Measurements from ENCODE around the gene MPHOSPH8.

MPHOSPH8 gene

DNA sequence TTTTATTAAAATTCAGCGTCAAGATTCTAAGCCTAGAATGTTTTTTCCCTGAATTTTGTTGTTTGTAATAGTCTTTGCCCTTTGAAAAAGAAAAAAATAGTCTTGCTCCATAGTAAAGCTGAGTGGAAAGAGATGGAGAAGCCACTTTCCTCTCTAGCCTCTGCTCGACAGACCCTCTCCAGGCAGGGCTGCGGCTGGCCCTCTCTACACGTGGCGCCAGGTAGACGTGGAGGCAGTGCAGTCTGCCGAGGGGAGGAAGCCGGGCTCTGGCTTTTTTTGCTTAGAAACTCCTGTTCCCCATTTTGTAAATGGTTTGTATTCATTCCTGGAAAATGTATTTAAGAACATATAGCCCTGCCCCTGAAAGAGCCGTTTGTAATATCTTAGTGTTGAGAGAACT, 35.3 kb downstream of the MPHOSPH8 start:
- no peaks in the 10 kb centered on the region for H3K4me1 ChIP-seq (ENCODE audit: low read length)
- H3K9ac ChIP-seq (ENCODE audit: low read length): no peak overlapping the region
- H3K79me2 ChIP-seq (ENCODE audit: low read length): no peaks in the 10 kb centered on the region
- no peaks in the 10 kb centered on the region for H3K36me3 ChIP-seq (replicated peaks; ENCODE audit: insufficient read depth, low read length)
- no peak overlapping the region for H2AFZ ChIP-seq (ENCODE audit: low read length)
- H3K9me2 ChIP-seq (replicated peaks; ENCODE audit: insufficient read depth, low read length): no peaks in the 10 kb centered on the region
- H3K27me3 ChIP-seq (replicated peaks; ENCODE audit: insufficient read depth, low read length): no peaks in the 10 kb centered on the region
- no peak for DNase-seq
- H3K4me2 ChIP-seq (ENCODE audit: low read depth, low read length): no peak overlapping the region
- no peaks in the 10 kb centered on the region for H3F3A ChIP-seq (ENCODE audit: insufficient read depth, low read length)
- no peak overlapping the region for H3K27ac ChIP-seq (ENCODE audit: low read length)
- no peaks in the 10 kb centered on the region for H3K9me3 ChIP-seq (replicated peaks; ENCODE audit: insufficient read depth, low read length)
- no peak overlapping the region for H3K4me3 ChIP-seq (ENCODE audit: low read length)
- H4K20me1 ChIP-seq (ENCODE audit: insufficient read depth, low read length): no peaks in the 10 kb centered on the region
- no peak for TF ChIP-seq EZH2phosphoT487 (IDR thresholded peaks at IDR 0.05; ENCODE audit: low read length)
- TF ChIP-seq, protein P1, sequence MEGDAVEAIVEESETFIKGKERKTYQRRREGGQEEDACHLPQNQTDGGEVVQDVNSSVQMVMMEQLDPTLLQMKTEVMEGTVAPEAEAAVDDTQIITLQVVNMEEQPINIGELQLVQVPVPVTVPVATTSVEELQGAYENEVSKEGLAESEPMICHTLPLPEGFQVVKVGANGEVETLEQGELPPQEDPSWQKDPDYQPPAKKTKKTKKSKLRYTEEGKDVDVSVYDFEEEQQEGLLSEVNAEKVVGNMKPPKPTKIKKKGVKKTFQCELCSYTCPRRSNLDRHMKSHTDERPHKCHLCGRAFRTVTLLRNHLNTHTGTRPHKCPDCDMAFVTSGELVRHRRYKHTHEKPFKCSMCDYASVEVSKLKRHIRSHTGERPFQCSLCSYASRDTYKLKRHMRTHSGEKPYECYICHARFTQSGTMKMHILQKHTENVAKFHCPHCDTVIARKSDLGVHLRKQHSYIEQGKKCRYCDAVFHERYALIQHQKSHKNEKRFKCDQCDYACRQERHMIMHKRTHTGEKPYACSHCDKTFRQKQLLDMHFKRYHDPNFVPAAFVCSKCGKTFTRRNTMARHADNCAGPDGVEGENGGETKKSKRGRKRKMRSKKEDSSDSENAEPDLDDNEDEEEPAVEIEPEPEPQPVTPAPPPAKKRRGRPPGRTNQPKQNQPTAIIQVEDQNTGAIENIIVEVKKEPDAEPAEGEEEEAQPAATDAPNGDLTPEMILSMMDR (IDR thresholded peaks at IDR 0.05; ENCODE audit: low read length): no peak
- no peak for TF ChIP-seq EZH2 (optimal IDR thresholded peaks at IDR 0.05; ENCODE audit: low read depth, low read length)

DNA sequence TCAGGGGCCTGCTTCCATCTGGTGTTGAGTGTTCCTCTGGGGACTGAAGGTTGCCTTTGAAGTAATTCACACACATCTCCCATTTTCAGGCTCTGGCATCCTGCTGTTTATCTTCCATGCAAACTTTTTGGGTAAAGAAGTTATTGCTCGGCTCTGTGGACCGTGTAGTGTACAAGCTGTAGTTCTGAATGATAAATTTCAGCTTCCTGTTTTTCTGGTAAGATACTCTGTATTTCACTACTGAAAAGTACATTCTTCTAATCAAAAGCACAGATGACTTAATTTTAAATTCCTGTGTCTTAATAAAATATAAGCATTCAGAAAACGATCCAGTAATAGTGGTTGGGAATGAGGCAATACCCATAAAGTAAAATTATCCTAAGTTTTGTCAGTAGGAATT, 36.7 kb downstream of the MPHOSPH8 start:
- Histone ChIP-seq H3K79me2 (ENCODE audit: low read length) (no peaks in the 10 kb centered on the region), H3K9me3 (replicated peaks; ENCODE audit: insufficient read depth, low read length) (no peaks in the 10 kb centered on the region), H3K4me3 (ENCODE audit: low read length) (no peak overlapping the region), H3K27me3 (replicated peaks; ENCODE audit: insufficient read depth, low read length) (no peaks in the 10 kb centered on the region), H3K9me2 (replicated peaks; ENCODE audit: insufficient read depth, low read length) (no peaks in the 10 kb centered on the region), H3K4me1 (ENCODE audit: low read length) (no peaks in the 10 kb centered on the region), H3K27ac (ENCODE audit: low read length) (no peak overlapping the region), H3F3A (ENCODE audit: insufficient read depth, low read length) (no peaks in the 10 kb centered on the region), H3K9ac (ENCODE audit: low read length) (no peak overlapping the region), H2AFZ (ENCODE audit: low read length) (no peak overlapping the region), H3K36me3 (replicated peaks; ENCODE audit: insufficient read depth, low read length) (no peaks in the 10 kb centered on the region), H3K4me2 (ENCODE audit: low read depth, low read length) (no peak overlapping the region), H4K20me1 (ENCODE audit: insufficient read depth, low read length) (no peaks in the 10 kb centered on the region)
- no peak for DNase-seq
- TF ChIP-seq EZH2 (optimal IDR thresholded peaks at IDR 0.05; ENCODE audit: low read depth, low read length) (no peak), EZH2phosphoT487 (IDR thresholded peaks at IDR 0.05; ENCODE audit: low read length) (no peak)
- TF ChIP-seq, protein P1 (IDR thresholded peaks at IDR 0.05; ENCODE audit: low read length): no peak

DNA sequence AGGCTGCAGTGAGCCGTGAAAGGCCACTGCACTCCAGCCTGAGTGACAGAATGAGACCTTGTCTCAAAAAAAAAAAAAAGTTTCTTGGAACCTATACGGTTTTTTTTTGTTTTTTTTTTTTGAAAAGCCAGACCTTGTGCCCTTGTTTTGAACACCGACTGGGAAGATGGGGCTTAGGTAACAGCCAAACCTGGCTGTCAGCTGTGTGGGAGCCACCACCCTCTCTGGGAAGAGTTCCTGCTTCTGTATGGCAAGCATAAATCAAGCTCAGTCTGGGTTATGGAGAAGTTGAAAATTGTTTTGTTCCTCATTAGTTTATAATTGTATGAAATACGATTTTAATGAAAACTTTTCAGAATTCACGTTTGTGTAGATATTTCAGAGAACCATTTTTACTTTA, 39.5 kb downstream of the MPHOSPH8 start:
- no peaks in the 10 kb centered on the region for H3K36me3 ChIP-seq (replicated peaks; ENCODE audit: insufficient read depth, low read length)
- TF ChIP-seq EZH2phosphoT487 (IDR thresholded peaks at IDR 0.05; ENCODE audit: low read length) (no peak), EZH2 (optimal IDR thresholded peaks at IDR 0.05; ENCODE audit: low read depth, low read length) (no peak)
- TF ChIP-seq, protein P1 (IDR thresholded peaks at IDR 0.05; ENCODE audit: low read length): no peak

More for the DNA sequence above, 39.5 kb downstream of the MPHOSPH8 start:
- Histone ChIP-seq H3K9me2 (replicated peaks; ENCODE audit: insufficient read depth, low read length) (no peaks in the 10 kb centered on the region), H3K9ac (ENCODE audit: low read length) (no peak overlapping the region), H3K27me3 (replicated peaks; ENCODE audit: insufficient read depth, low read length) (no peaks in the 10 kb centered on the region), H3F3A (ENCODE audit: insufficient read depth, low read length) (no peaks in the 10 kb centered on the region), H3K27ac (ENCODE audit: low read length) (no peak overlapping the region), H2AFZ (ENCODE audit: low read length) (no peak overlapping the region), H3K79me2 (ENCODE audit: low read length) (no peaks in the 10 kb centered on the region), H3K4me2 (ENCODE audit: low read depth, low read length) (no peak overlapping the region), H3K9me3 (replicated peaks; ENCODE audit: insufficient read depth, low read length) (no peaks in the 10 kb centered on the region), H3K4me1 (ENCODE audit: low read length) (no peaks in the 10 kb centered on the region), H3K4me3 (ENCODE audit: low read length) (no peak overlapping the region), H4K20me1 (ENCODE audit: insufficient read depth, low read length) (no peaks in the 10 kb centered on the region)
- DNase-seq: no peak

All from MM.1S (cell line).